PC-3 (cell line): ENCODE data around the gene TRABD.

Source experiments
- EZH2 ChIP-seq: fragments of 300-600 bp; sonication (generic); IDR thresholded peaks from one replicate; pipeline ENCODE4 v1.6.1; 2017; ENCODE audit warnings: antibody characterized with exemption, mild to moderate bottlenecking, low read length; ENCODE audit not compliant: unreplicated experiment
- EZH2phosphoT487 ChIP-seq: fragments of 300-600 bp; sonication (generic); IDR thresholded peaks from 2 replicates; pipeline ENCODE4 v1.6.1; 2018; ENCODE audit warnings: mild to moderate bottlenecking, antibody characterized with exemption, low read length, borderline replicate concordance
- TF ChIP-seq, protein P1 (sequence below): fragments of 300-600 bp; sonication (generic); conservative IDR thresholded peaks from 2 replicates; pipeline ENCODE4 v1.5.1; 2017; ENCODE audit warnings: antibody characterized with exemption, low read depth, mild to moderate bottlenecking, low read length

DNA sequence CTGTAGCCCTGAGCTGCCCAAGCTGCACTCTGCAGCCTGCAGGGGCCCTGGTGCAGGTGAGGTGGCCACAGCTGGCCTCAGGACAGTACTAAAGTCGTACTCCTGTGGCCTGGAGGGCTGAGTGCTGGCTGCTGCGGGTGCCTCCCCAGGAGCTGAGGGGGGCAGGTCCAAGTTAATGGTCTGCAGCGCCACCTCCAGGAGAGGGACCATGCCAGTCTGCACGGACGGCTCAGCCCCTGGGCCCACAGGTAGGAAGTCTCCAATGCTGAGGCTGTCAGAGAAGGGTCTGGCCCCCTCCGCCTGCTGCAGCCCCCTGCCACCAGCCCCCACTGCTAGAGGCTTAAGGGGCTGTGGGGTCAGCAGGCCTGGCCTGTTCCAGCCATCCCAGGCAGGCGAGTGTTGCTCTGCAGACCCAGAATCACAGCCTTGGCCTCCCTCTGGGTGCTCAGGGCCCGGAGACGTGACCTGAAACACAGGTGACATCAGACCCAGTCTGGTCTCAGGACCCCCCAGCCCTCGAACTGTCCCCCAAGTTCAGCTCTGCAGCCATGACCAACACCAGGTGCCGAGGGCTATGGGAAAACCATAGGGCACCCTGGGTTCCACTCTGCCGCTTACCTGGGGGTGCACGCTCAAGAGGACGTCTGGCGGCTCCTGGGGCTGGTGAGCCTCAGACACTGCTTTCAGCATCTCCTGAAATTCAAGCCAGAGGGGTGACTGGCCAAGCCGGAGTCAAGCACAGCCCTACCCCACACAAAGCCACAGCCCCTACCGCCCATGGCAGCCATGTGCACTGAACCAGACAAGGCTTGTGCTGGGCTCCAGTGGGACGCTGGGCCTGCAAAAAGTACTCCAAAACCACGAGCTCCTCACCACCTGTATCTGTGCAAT is 35.9 kb downstream of the TRABD start:
- TF ChIP-seq, protein P1, sequence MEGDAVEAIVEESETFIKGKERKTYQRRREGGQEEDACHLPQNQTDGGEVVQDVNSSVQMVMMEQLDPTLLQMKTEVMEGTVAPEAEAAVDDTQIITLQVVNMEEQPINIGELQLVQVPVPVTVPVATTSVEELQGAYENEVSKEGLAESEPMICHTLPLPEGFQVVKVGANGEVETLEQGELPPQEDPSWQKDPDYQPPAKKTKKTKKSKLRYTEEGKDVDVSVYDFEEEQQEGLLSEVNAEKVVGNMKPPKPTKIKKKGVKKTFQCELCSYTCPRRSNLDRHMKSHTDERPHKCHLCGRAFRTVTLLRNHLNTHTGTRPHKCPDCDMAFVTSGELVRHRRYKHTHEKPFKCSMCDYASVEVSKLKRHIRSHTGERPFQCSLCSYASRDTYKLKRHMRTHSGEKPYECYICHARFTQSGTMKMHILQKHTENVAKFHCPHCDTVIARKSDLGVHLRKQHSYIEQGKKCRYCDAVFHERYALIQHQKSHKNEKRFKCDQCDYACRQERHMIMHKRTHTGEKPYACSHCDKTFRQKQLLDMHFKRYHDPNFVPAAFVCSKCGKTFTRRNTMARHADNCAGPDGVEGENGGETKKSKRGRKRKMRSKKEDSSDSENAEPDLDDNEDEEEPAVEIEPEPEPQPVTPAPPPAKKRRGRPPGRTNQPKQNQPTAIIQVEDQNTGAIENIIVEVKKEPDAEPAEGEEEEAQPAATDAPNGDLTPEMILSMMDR: no peak
- TF ChIP-seq EZH2phosphoT487 (no peak), EZH2 (no peak)
